A673 (cell line): Measurements from ENCODE around the gene LMF1. TPM values are rescaled to one million over a fixed set of nuclear protein-coding genes. Genes with fewer than 3 reads are reported as not detected.

Source experiments
- BruUV-seq: library from RNA; stranded (reverse); fragments of 400-500 nt; replicated peaks from 2 replicates; lab custom pipeline; 2021; lab: Mats Ljungman, UMichigan
- CTCF ChIA-PET: fragments of 300-600 bp; sonication (Branson Sonifier 250); formaldehyde crosslinking; loops from one replicate; lab custom pipeline; 2022; ENCODE audit warnings: antibody characterized with exemption; lab: Charles Lee
- POLR2A ChIA-PET: fragments of 300-600 bp; sonication (Branson Sonifier 250); formaldehyde crosslinking; loops from one replicate; lab custom pipeline; 2022; ENCODE audit warnings: antibody characterized with exemption; ENCODE audit not compliant: low non-redundant PET; lab: Charles Lee
- DNase-seq: peaks from one replicate; pipeline ENCODE4 v3.0.0-alpha.2; 2015; ENCODE audit warnings: low spot score
- H3K27ac ChIP-seq: fragments of 200-600 bp; sonication (generic); 2 replicates; pipeline ENCODE4 v1.5.1; 2016; ENCODE audit warnings: mixed run types, low read depth, mild to moderate bottlenecking, mixed read lengths, antibody characterized with exemption, low read length; ENCODE audit not compliant: poor library complexity, severe bottlenecking
- H3K27me3 ChIP-seq: fragments of 200-600 bp; sonication (generic); replicated peaks from 2 replicates; pipeline ENCODE4 v1.6.1; 2017; ENCODE audit warnings: mixed run types, low read depth, mild to moderate bottlenecking, mixed read lengths, antibody characterized with exemption, low read length; ENCODE audit not compliant: insufficient read depth, poor library complexity
- H3K36me3 ChIP-seq: fragments of 200-600 bp; sonication (generic); 2 replicates; pipeline ENCODE4 v1.6.1; 2016; ENCODE audit warnings: mixed run types, mild to moderate bottlenecking, mixed read lengths, antibody characterized with exemption, low read length; ENCODE audit not compliant: insufficient read depth, poor library complexity, severe bottlenecking
- H3K4me1 ChIP-seq: fragments of 200-600 bp; sonication (generic); 2 replicates; pipeline ENCODE4 v1.6.1; 2017; ENCODE audit warnings: mixed run types, mild to moderate bottlenecking, mixed read lengths, antibody characterized with exemption, low read length; ENCODE audit not compliant: insufficient read depth, poor library complexity, severe bottlenecking
- H3K4me3 ChIP-seq: fragments of 200-600 bp; sonication (generic); 2 replicates; pipeline ENCODE4 v1.5.1; 2016; ENCODE audit warnings: low read depth, mixed run types, mild to moderate bottlenecking, mixed read lengths, low read length; ENCODE audit not compliant: poor library complexity, severe bottlenecking
- H3K9me3 ChIP-seq: fragments of 200-600 bp; sonication (generic); 2 replicates; pipeline ENCODE4 v1.6.1; 2016; ENCODE audit warnings: mixed run types, low read depth, mild to moderate bottlenecking, mixed read lengths, antibody characterized with exemption, low read length; ENCODE audit not compliant: poor library complexity, severe bottlenecking
- CTCF ChIP-seq: fragments of 300-800, 200-600 bp; sonication (generic); conservative IDR thresholded peaks from 2 replicates; pipeline ENCODE4 v1.5.1; 2017; ENCODE audit warnings: low read depth, mild to moderate bottlenecking, antibody characterized with exemption, low read length, moderate library complexity, mixed read lengths
- EZH2 ChIP-seq: fragments of 200-600 bp; sonication (generic); IDR thresholded peaks from 2 replicates; pipeline ENCODE4 v1.6.1; 2017; ENCODE audit warnings: borderline replicate concordance, low read depth, mild to moderate bottlenecking, mixed read lengths, antibody characterized with exemption, low read length; ENCODE audit not compliant: poor library complexity, severe bottlenecking
- intact Hi-C: fragments of 100-400 bp; cut with micrococcal nuclease; formaldehyde crosslinking; loops from one replicate; pipeline ENCODE4 v1.10.0; 2022; ENCODE audit not compliant: unreplicated experiment
- total RNA-seq: library from RNA; stranded (reverse); gene quantifications from 2 replicates; pipeline ENCODE4 v1.2.3, GENCODE V29; 2021

Gene LMF1
- total RNA-seq, 1 experiment from 2014 or later: 21.0 TPM

DNA sequence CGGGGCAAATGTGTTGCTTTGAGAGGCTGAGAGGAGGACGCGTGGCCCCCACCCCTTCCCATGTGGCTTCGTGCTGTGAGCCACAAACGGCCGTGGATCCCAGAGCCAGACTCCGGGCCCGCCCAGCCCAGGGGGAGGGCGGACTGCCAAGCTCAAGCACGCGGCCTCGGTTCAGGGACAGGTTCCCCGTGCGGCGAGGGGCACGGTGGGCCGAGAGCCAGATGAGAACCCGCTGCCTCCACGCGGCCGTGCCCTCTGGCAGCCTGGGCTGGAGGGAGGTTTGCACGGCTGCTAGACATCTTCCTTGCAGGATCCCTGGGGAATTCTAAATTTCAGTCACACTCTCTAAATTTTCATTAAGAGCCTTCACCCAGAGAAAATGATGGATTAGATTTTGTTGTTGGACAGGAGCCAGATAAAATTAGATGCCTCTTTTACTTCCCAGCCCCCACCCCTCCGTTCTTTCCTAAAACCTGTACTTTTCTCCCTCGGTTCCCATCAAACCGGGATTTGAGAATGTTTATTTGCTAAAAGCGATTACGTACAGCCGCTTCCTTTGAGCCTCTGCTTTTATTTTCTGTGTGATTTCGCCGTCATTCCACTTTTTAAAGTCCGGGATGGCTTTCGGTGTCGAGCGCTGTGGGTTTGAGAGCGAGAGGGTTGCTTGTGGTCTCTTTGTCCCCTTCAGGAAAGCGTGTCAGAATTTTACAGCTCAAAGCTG, 145.3 kb downstream of the LMF1 start:
- TF ChIP-seq CTCF (no peak), EZH2 (no peak)
- CTCF ChIA-PET: no interaction called here
- no peaks in the 10 kb centered on the region for H3K9me3 ChIP-seq
- H3K27ac ChIP-seq: no peak overlapping the region
- POLR2A ChIA-PET: no interaction called here
- no TSS peak for BruUV-seq
- no peaks in the 10 kb centered on the region for H3K27me3 ChIP-seq
- peak; percentile 48 for DNase-seq
- intact Hi-C loops: no loop called here
- no peak overlapping the region for H3K4me3 ChIP-seq
- no peaks in the 10 kb centered on the region for H3K36me3 ChIP-seq
- H3K4me1 ChIP-seq: peaks cover 8% of the 10 kb centered on the region

- H3K36me3 ChIP-seq: no peaks in the 10 kb centered on the region
- intact Hi-C loops: no loop called here
- H3K27me3 ChIP-seq: no peaks in the 10 kb centered on the region
- DNase-seq: no peak
- no TSS peak for BruUV-seq
- no peak overlapping the region for H3K27ac ChIP-seq
- POLR2A ChIA-PET: no interaction called here
- CTCF ChIA-PET: no interaction called here
- no peaks in the 10 kb centered on the region for H3K9me3 ChIP-seq
- no peak overlapping the region for H3K4me3 ChIP-seq
- TF ChIP-seq EZH2: no peak
- TF ChIP-seq CTCF: no peak
- H3K4me1 ChIP-seq: peaks cover 8% of the 10 kb centered on the region
Measured at GRCh38 chr16:824601-825000, 146.2 kb downstream of the LMF1 start.

DNA sequence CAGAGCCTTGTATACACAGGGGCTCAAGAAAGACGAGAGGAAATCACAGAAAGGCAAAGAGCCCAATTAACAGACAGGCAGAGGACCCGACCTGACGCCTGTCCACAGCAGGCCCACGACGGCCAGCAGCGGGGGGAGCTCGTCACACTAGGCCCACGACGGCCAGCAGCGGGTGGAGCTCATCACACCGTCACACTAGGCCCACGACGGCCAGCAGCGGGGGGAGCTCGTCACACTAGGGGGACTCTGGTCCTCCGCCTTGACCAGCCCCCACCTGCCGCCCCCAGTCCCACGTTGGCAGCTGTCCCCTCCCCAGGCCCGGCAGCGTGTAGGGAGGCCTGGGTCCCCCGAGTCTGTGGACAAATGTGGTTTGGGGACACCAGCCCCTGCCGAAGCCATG, 146.6 kb downstream of the LMF1 start:
- no peaks in the 10 kb centered on the region for H3K27me3 ChIP-seq
- peaks cover 8% of the 10 kb centered on the region for H3K4me1 ChIP-seq
- DNase-seq: no peak
- no peak overlapping the region for H3K4me3 ChIP-seq
- intact Hi-C loops: no loop called here
- TF ChIP-seq EZH2: no peak
- TF ChIP-seq CTCF: no peak
- BruUV-seq: no TSS peak
- H3K9me3 ChIP-seq: no peaks in the 10 kb centered on the region
- no peak overlapping the region for H3K27ac ChIP-seq
- ChIA-PET POLR2A (no interaction called here), CTCF (no interaction called here)
- no peaks in the 10 kb centered on the region for H3K36me3 ChIP-seq
